ENCODE measurements around the gene SHROOM3. TPM values are rescaled to one million over a fixed set of nuclear protein-coding genes. Genes with fewer than 3 reads are reported as not detected.

SHROOM3 gene
- polyA plus RNA-seq, 2 of the 4 experiments (the other 2 are of a cell fraction), result 2.8 to 5.1 TPM

DNA sequence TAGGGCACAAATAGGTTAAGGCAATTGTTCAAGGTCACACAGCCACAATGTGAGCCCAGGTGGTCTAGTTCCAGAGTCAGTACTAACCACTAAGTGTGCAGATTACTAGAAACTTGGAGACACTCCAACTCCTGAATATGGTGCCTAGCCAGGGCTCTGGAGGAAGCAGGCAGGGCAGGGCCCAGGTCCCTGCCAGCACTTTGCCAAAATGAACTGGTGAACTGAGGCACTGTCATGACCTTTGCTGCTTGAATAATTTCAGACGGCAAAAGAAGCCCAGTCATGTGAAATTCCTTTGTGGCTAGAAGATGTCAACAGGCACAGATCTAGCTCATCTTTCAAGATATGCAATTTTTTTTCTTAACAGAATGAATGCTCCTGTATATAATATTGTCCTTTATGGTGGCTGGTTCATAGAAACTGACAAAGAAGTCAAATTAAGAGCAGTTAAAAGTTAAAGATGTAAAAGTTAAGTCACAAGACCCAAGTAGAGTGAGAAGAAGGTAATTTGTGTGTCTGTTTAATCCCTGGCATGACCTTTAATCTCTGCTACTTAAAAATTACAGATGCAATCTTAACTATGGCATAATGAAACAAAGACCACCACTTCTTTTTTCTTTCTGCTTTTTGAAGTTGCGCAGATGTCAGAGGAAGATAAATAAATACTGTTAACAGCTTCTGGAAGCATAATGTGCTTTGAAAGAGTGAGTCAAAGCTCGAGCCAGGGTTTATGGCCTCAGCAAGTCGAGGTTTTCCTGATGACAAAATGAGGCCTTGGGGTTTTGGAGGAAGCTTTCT is 54.1 kb downstream of the SHROOM3 start:
- no peaks in the 10 kb centered on the region for H3K9me3 ChIP-seq
- ATAC-seq, result no peak
- H3K4me1 ChIP-seq, result no peaks in the 10 kb centered on the region
- POLR2A ChIA-PET, result no interaction called here
- no peak overlapping the region for H3K27ac ChIP-seq
- H3K4me2 ChIP-seq, result no peak overlapping the region
- WGBS (ENCODE audit: missing lambda C conversion rate), result 50% methylated on average over 4 of the region's 4 CpGs
- H3K4me3 ChIP-seq, result no peak overlapping the region
- CTCF ChIA-PET, result interaction anchor here (1.3 kb wide), 1 partner anchor 13 kb away, joined by 3 read pairs; no protein-coding TSS in a partner anchor
- DNase-seq (ENCODE audit: low read depth in 1 of 2, low spot score in 1 of 2), result no peak
- no peak for FAIRE-seq
- TF ChIP-seq, protein P1, sequence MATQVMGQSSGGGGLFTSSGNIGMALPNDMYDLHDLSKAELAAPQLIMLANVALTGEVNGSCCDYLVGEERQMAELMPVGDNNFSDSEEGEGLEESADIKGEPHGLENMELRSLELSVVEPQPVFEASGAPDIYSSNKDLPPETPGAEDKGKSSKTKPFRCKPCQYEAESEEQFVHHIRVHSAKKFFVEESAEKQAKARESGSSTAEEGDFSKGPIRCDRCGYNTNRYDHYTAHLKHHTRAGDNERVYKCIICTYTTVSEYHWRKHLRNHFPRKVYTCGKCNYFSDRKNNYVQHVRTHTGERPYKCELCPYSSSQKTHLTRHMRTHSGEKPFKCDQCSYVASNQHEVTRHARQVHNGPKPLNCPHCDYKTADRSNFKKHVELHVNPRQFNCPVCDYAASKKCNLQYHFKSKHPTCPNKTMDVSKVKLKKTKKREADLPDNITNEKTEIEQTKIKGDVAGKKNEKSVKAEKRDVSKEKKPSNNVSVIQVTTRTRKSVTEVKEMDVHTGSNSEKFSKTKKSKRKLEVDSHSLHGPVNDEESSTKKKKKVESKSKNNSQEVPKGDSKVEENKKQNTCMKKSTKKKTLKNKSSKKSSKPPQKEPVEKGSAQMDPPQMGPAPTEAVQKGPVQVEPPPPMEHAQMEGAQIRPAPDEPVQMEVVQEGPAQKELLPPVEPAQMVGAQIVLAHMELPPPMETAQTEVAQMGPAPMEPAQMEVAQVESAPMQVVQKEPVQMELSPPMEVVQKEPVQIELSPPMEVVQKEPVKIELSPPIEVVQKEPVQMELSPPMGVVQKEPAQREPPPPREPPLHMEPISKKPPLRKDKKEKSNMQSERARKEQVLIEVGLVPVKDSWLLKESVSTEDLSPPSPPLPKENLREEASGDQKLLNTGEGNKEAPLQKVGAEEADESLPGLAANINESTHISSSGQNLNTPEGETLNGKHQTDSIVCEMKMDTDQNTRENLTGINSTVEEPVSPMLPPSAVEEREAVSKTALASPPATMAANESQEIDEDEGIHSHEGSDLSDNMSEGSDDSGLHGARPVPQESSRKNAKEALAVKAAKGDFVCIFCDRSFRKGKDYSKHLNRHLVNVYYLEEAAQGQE (IDR thresholded peaks at IDR 0.05), result no peak
- no peak for TF ChIP-seq CEBPB (IDR thresholded peaks at IDR 0.05)
- no peak for TF ChIP-seq JUN (IDR thresholded peaks at IDR 0.05)
- no peak for TF ChIP-seq POLR2A (IDR thresholded peaks at IDR 0.05; ENCODE audit: low read length)
- TF ChIP-seq SMC3 (IDR thresholded peaks at IDR 0.05), result no peak
- TF ChIP-seq CBX2 (IDR thresholded peaks at IDR 0.05; ENCODE audit: borderline replicate concordance, low read depth), result no peak
- TF ChIP-seq, protein P2, sequence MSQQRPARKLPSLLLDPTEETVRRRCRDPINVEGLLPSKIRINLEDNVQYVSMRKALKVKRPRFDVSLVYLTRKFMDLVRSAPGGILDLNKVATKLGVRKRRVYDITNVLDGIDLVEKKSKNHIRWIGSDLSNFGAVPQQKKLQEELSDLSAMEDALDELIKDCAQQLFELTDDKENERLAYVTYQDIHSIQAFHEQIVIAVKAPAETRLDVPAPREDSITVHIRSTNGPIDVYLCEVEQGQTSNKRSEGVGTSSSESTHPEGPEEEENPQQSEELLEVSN (IDR thresholded peaks at IDR 0.05; ENCODE audit: borderline replicate concordance, low read depth), result no peak

DNA sequence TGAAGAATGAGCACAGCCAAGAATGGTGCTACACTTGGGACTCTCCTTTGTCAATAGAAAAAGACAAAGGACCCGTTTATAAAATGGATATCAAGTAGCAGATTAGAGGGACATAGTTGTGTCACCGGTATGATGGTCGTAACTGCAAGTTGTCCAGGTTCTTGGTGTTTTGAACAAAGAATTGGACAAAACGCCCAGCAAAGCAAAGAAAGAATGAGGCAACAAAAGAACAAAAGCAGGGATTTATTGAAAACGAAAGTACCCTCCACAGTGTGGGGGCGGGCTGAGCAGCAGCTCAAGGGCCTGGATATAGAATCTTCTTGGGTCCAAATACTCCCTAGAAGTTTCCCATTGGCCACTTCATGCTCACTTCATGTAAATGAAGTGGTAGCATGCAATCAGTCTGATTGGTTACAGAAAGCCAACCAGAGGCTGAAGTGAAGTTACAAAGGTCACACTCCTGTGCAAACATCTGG is 54.7 kb downstream of the SHROOM3 start:
- Histone ChIP-seq H3K4me3 (no peak overlapping the region), H3K4me2 (no peak overlapping the region), H3K9me3 (no peaks in the 10 kb centered on the region), H3K4me1 (no peaks in the 10 kb centered on the region), H3K27ac (no peak overlapping the region)
- 56% methylated on average over 6 of the region's 6 CpGs for WGBS (ENCODE audit: missing lambda C conversion rate)
- no peak for ATAC-seq
- FAIRE-seq, result no peak
- CTCF ChIA-PET, result interaction anchor here (0.9 to 1.3 kb wide), 2 partner anchors 13 to 15 kb away, joined by 3 read pairs; no protein-coding TSS in a partner anchor
- TF ChIP-seq, protein P3, sequence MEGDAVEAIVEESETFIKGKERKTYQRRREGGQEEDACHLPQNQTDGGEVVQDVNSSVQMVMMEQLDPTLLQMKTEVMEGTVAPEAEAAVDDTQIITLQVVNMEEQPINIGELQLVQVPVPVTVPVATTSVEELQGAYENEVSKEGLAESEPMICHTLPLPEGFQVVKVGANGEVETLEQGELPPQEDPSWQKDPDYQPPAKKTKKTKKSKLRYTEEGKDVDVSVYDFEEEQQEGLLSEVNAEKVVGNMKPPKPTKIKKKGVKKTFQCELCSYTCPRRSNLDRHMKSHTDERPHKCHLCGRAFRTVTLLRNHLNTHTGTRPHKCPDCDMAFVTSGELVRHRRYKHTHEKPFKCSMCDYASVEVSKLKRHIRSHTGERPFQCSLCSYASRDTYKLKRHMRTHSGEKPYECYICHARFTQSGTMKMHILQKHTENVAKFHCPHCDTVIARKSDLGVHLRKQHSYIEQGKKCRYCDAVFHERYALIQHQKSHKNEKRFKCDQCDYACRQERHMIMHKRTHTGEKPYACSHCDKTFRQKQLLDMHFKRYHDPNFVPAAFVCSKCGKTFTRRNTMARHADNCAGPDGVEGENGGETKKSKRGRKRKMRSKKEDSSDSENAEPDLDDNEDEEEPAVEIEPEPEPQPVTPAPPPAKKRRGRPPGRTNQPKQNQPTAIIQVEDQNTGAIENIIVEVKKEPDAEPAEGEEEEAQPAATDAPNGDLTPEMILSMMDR (IDR thresholded peaks at IDR 0.05), result no peak
- no peak for TF ChIP-seq MAZ (IDR thresholded peaks at IDR 0.05; ENCODE audit: borderline replicate concordance, low read depth, low read length)
- TF ChIP-seq, protein P4, sequence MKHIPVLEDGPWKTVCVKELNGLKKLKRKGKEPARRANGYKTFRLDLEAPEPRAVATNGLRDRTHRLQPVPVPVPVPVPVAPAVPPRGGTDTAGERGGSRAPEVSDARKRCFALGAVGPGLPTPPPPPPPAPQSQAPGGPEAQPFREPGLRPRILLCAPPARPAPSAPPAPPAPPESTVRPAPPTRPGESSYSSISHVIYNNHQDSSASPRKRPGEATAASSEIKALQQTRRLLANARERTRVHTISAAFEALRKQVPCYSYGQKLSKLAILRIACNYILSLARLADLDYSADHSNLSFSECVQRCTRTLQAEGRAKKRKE (CRISPR knock-in tag; IDR thresholded peaks at IDR 0.05; ENCODE audit: low read depth), result no peak
- TF ChIP-seq FOSL2 (IDR thresholded peaks at IDR 0.05), result no peak
- no peak for TF ChIP-seq FOSL2 (CRISPR knock-in tag; IDR thresholded peaks at IDR 0.05)
- TF ChIP-seq EHF (CRISPR knock-in tag; IDR thresholded peaks at IDR 0.05), result no peak
- no peak for DNase-seq (ENCODE audit: low read depth in 1 of 2, low spot score in 1 of 2)
- POLR2A ChIA-PET, result no interaction called here

DNA sequence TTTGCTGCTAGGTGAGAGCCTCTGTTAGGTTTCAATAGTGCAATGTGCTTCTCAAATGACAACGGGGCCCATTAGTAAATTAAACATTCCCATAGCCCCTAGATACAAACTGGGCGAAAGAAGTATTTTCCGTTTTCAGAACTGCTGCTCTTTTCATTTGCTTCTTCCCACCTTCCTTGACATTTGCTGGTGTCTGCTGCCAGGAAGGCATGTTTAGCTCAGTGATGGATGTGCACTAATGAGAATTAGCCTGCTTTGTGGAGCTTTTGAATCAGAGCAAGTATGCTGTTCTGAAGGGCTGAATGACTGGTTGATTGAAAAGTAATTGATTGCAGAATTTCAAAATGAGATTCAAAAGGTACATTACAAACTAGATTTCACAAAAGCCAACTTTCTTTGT is 57.0 kb downstream of the SHROOM3 start:
- no peak for FAIRE-seq
- CTCF ChIA-PET, result interaction anchor here (1.0 to 1.3 kb wide), 2 partner anchors 9 to 62 kb away, joined by 3 read pairs; no protein-coding TSS in a partner anchor

More for the DNA sequence above, 57.0 kb downstream of the SHROOM3 start:
- 53% methylated on average over 3 of the region's 3 CpGs for WGBS (ENCODE audit: missing lambda C conversion rate)
- POLR2A ChIA-PET, result no interaction called here
- TF ChIP-seq ZFP36 (IDR thresholded peaks at IDR 0.05; ENCODE audit: borderline replicate concordance, partially characterized antibody) (no peak), ESRRA (IDR thresholded peaks at IDR 0.05; ENCODE audit: borderline replicate concordance, low read length) (no peak), KDM5A (IDR thresholded peaks at IDR 0.05) (no peak), CBX8 (IDR thresholded peaks at IDR 0.05) (no peak)
- H3K9me3 ChIP-seq, result no peaks in the 10 kb centered on the region
- no peaks in the 10 kb centered on the region for H3K4me1 ChIP-seq
- DNase-seq (ENCODE audit: low read depth in 1 of 2, low spot score in 1 of 2), result no peak
- no peak for ATAC-seq
- H3K27ac ChIP-seq, result no peak overlapping the region
- H3K4me2 ChIP-seq, result no peak overlapping the region
- no peak overlapping the region for H3K4me3 ChIP-seq
